ENCODE data around the gene BCORL1.

BCORL1 gene

DNA sequence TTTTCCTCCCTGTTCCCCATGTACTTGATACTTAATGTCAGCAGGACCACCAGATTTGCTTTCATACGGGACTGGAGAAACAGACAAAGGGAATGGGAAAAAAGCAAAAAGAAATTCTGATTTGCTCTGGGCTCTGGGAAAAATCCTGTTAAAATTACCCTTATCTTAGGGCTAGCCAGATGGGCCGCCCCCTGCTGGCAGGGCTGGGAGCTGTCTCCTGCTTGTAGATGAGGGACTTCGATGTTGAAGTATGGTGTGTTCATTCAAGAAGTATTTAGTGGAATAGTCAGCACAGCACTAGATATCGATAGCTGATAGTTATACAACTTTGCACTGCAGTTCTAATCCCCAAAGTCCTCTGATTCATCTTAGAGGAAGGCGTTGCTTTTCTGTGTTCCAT is 45.8 kb downstream of the BCORL1 start:
- 86 to 88% methylated on average over 1 of the region's 5 CpGs for WGBS, 2 experiments (ENCODE audit: insufficient coverage in 2 of 2)
- no peak overlapping the region for H3K27ac ChIP-seq (ENCODE audit: low read depth, low read length, severe bottlenecking)
- no peak overlapping the region for H3K4me3 ChIP-seq (ENCODE audit: extremely low read depth, insufficient read depth, low read length, poor library complexity, severe bottlenecking)
- no peaks in the 10 kb centered on the region for H3K4me1 ChIP-seq (ENCODE audit: control insufficient read depth, insufficient read depth, low read length, poor library complexity, severe bottlenecking)
- H3K36me3 ChIP-seq (ENCODE audit: control insufficient read depth, insufficient read depth, low read length): peaks cover 64% of the 10 kb centered on the region
- no peaks in the 10 kb centered on the region for H3K9me3 ChIP-seq (ENCODE audit: control insufficient read depth, low read length)

DNA sequence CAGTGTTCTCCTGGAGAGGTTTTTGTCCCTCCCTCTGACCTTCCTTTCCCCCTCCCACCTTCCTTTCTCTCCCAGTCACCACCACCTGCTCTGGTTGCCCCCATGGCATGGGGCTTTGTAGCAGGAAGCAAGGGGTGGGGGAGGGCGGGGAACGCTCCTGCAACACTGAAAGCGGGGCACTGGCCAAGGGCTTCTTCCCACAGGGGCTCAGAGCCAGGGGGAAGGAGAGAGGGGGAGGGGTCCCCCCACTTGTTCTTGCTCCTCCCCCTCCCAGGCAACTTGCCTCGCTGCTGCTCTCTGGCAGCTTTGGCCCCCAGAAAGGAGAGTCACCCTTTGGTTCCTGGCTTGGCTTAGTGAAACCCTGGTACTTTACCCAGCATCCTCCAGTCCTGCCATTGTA is 48.4 kb downstream of the BCORL1 start:
- Histone ChIP-seq H3K36me3 (ENCODE audit: control insufficient read depth, insufficient read depth, low read length) (peaks cover 67% of the 10 kb centered on the region), H3K9me3 (ENCODE audit: control insufficient read depth, low read length) (no peaks in the 10 kb centered on the region), H3K4me1 (ENCODE audit: control insufficient read depth, insufficient read depth, low read length, poor library complexity, severe bottlenecking) (no peaks in the 10 kb centered on the region), H3K4me3 (ENCODE audit: extremely low read depth, insufficient read depth, low read length, poor library complexity, severe bottlenecking) (no peak overlapping the region), H3K27ac (ENCODE audit: low read depth, low read length, severe bottlenecking) (no peak overlapping the region)
- WGBS, 2 experiments (ENCODE audit: insufficient coverage in 2 of 2): no CpG with 5 or more reads among the region's 4 CpGs

DNA sequence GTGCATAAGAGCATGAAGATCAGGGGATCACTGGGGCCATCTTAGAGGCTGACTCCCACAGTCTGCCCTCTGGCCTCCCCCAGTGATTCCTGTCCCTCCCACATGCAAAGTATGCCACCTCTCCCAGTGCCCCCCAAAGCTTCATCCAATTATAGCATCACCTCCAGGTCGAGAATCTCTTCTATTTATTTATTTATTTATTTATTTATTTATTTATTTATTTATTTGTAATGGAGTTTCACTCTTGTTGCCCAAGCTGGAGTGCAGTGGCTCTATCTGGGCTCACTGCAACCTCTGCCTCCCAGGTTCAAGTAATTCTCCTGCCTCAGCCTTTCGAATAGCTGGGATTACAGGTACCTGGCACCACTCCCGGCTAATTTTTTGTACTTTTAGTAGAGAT is 50.1 kb downstream of the BCORL1 start:
- H3K36me3 ChIP-seq (ENCODE audit: control insufficient read depth, insufficient read depth, low read length): peaks cover 55% of the 10 kb centered on the region
- no peaks in the 10 kb centered on the region for H3K4me1 ChIP-seq (ENCODE audit: control insufficient read depth, insufficient read depth, low read length, poor library complexity, severe bottlenecking)
- H3K4me3 ChIP-seq (ENCODE audit: extremely low read depth, insufficient read depth, low read length, poor library complexity, severe bottlenecking): no peak overlapping the region
- no peaks in the 10 kb centered on the region for H3K9me3 ChIP-seq (ENCODE audit: control insufficient read depth, low read length)
- 86% methylated on average over 1 of the region's 3 CpGs for WGBS, 2 experiments (ENCODE audit: insufficient coverage in 2 of 2)
- no peak overlapping the region for H3K27ac ChIP-seq (ENCODE audit: low read depth, low read length, severe bottlenecking)

DNA sequence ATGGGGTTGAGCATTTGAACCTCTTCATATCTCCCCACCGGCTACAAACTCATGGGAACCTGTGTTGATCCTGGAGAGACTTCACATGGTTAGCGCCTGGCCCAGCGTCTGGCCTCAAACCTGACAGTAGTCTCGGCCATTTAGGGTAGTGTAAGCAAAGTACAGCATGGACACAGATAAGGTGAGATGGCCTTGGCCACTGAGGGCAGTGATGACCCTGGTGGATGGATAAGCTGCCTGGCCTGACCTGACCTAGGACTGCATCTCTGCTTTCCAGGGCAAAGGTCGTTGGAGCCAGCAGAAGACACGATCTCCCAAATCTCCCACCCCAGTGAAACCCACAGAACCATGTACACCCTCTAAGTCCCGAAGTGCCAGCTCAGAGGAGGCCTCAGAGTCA is 51.7 kb downstream of the BCORL1 start:
- 92 to 95% methylated on average over 4 to 5 of the region's 7 CpGs for WGBS, 2 experiments (ENCODE audit: insufficient coverage in 2 of 2)
- no peaks in the 10 kb centered on the region for H3K9me3 ChIP-seq (ENCODE audit: control insufficient read depth, low read length)
- H3K4me1 ChIP-seq (ENCODE audit: control insufficient read depth, insufficient read depth, low read length, poor library complexity, severe bottlenecking): no peaks in the 10 kb centered on the region
- H3K36me3 ChIP-seq (ENCODE audit: control insufficient read depth, insufficient read depth, low read length): peaks cover 52% of the 10 kb centered on the region
- H3K4me3 ChIP-seq (ENCODE audit: extremely low read depth, insufficient read depth, low read length, poor library complexity, severe bottlenecking): no peak overlapping the region
- H3K27ac ChIP-seq (ENCODE audit: low read depth, low read length, severe bottlenecking): no peak overlapping the region

DNA sequence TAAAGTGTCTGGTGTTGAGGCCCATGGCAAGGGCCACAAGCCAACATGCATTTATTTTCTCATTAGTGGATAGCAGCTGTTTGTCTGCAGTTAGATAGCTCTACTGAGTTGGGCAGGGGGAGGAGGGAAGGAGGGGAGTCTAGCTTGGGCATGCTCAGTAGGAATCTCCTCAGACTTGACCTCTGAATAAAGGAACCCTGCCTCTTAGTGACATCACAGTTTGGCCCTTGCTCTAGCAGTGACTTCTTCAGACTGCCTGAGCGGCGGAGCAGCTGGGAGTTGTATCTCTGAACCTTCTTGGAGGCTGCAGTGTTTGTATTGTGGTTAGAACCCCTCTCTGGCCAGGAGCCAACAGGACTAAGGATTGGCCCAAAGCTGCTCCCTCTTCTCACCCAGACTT is 57.4 kb downstream of the BCORL1 start:
- no peaks in the 10 kb centered on the region for H3K4me1 ChIP-seq (ENCODE audit: control insufficient read depth, insufficient read depth, low read length, poor library complexity, severe bottlenecking)
- no peaks in the 10 kb centered on the region for H3K9me3 ChIP-seq (ENCODE audit: control insufficient read depth, low read length)
- H3K27ac ChIP-seq (ENCODE audit: low read depth, low read length, severe bottlenecking): no peak overlapping the region
- H3K4me3 ChIP-seq (ENCODE audit: extremely low read depth, insufficient read depth, low read length, poor library complexity, severe bottlenecking): no peak overlapping the region
- WGBS, 2 experiments (ENCODE audit: insufficient coverage in 2 of 2): no CpG with 5 or more reads among the region's 2 CpGs
- H3K36me3 ChIP-seq (ENCODE audit: control insufficient read depth, insufficient read depth, low read length): peaks cover 58% of the 10 kb centered on the region

- 67% methylated on average over 1 of the region's 5 CpGs; no CpG with 5 or more reads in 1 of the 2 experiments for WGBS, 2 experiments (ENCODE audit: insufficient coverage in 2 of 2)
- no peaks in the 10 kb centered on the region for H3K4me1 ChIP-seq (ENCODE audit: control insufficient read depth, insufficient read depth, low read length, poor library complexity, severe bottlenecking)
- no peaks in the 10 kb centered on the region for H3K9me3 ChIP-seq (ENCODE audit: control insufficient read depth, low read length)
- H3K27ac ChIP-seq (ENCODE audit: low read depth, low read length, severe bottlenecking): no peak overlapping the region
- peaks cover 75% of the 10 kb centered on the region for H3K36me3 ChIP-seq (ENCODE audit: control insufficient read depth, insufficient read depth, low read length)
- H3K4me3 ChIP-seq (ENCODE audit: extremely low read depth, insufficient read depth, low read length, poor library complexity, severe bottlenecking): no peak overlapping the region
Measured at GRCh38 chrX:130047416-130047815, 65.0 kb downstream of the BCORL1 start.

- H3K9me3 ChIP-seq (ENCODE audit: control insufficient read depth, low read length): no peaks in the 10 kb centered on the region
- no peaks in the 10 kb centered on the region for H3K4me1 ChIP-seq (ENCODE audit: control insufficient read depth, insufficient read depth, low read length, poor library complexity, severe bottlenecking)
- peaks cover 83% of the 10 kb centered on the region for H3K36me3 ChIP-seq (ENCODE audit: control insufficient read depth, insufficient read depth, low read length)
- H3K4me3 ChIP-seq (ENCODE audit: extremely low read depth, insufficient read depth, low read length, poor library complexity, severe bottlenecking): no peak overlapping the region
- no peak overlapping the region for H3K27ac ChIP-seq (ENCODE audit: low read depth, low read length, severe bottlenecking)
- no CpG with 5 or more reads among the region's 4 CpGs for WGBS, 2 experiments (ENCODE audit: insufficient coverage in 2 of 2)
Measured at GRCh38 chrX:130048686-130049222, 66.3 kb downstream of the BCORL1 start.

DNA sequence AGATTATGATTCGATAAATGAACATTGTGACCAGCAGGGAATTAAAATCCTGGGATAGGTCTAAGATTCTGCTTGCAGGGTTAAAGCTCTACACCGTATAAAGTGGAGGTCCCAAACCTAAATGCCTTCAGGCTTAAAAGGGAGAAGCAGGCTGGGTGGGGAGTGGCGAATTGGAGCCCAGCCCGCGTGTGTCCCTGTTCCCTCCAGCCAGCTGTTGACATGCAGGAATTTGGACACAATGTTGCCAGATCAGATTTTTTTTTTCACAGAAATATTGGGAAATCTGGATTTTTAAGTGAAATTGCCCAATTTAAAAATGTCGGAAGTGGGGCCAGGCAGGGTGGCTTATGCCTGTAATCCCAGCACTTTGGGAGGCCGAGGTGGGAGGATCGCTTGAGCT is 67.4 kb downstream of the BCORL1 start:
- H3K9me3 ChIP-seq (ENCODE audit: control insufficient read depth, low read length): no peaks in the 10 kb centered on the region
- no peaks in the 10 kb centered on the region for H3K4me1 ChIP-seq (ENCODE audit: control insufficient read depth, insufficient read depth, low read length, poor library complexity, severe bottlenecking)
- peaks cover 82% of the 10 kb centered on the region for H3K36me3 ChIP-seq (ENCODE audit: control insufficient read depth, insufficient read depth, low read length)
- H3K4me3 ChIP-seq (ENCODE audit: extremely low read depth, insufficient read depth, low read length, poor library complexity, severe bottlenecking): no peak overlapping the region
- H3K27ac ChIP-seq (ENCODE audit: low read depth, low read length, severe bottlenecking): no peak overlapping the region
- WGBS, 2 experiments (ENCODE audit: insufficient coverage in 2 of 2): 100% methylated on average over 4 of the region's 8 CpGs; no CpG with 5 or more reads in 1 of the 2 experiments

GRCh38 chrX:130051176-130051845 is 68.9 kb downstream of the BCORL1 start:
- Histone ChIP-seq H3K36me3 (ENCODE audit: control insufficient read depth, insufficient read depth, low read length) (peaks cover 72% of the 10 kb centered on the region), H3K9me3 (ENCODE audit: control insufficient read depth, low read length) (no peaks in the 10 kb centered on the region), H3K27ac (ENCODE audit: low read depth, low read length, severe bottlenecking) (no peak overlapping the region), H3K4me1 (ENCODE audit: control insufficient read depth, insufficient read depth, low read length, poor library complexity, severe bottlenecking) (peaks cover 7% of the 10 kb centered on the region), H3K4me3 (ENCODE audit: extremely low read depth, insufficient read depth, low read length, poor library complexity, severe bottlenecking) (no peak overlapping the region)
- WGBS, 2 experiments (ENCODE audit: insufficient coverage in 2 of 2): 90% methylated on average over 4 of the region's 12 CpGs; no CpG with 5 or more reads in 1 of the 2 experiments

- 95 to 96% methylated on average over 4 to 7 of the region's 10 CpGs for WGBS, 2 experiments (ENCODE audit: insufficient coverage in 2 of 2)
- Histone ChIP-seq H3K9me3 (ENCODE audit: control insufficient read depth, low read length) (no peaks in the 10 kb centered on the region), H3K27ac (ENCODE audit: low read depth, low read length, severe bottlenecking) (no peak overlapping the region), H3K36me3 (ENCODE audit: control insufficient read depth, insufficient read depth, low read length) (peaks cover 56% of the 10 kb centered on the region), H3K4me3 (ENCODE audit: extremely low read depth, insufficient read depth, low read length, poor library complexity, severe bottlenecking) (no peak overlapping the region), H3K4me1 (ENCODE audit: control insufficient read depth, insufficient read depth, low read length, poor library complexity, severe bottlenecking) (peaks cover 12% of the 10 kb centered on the region)
Measured at GRCh38 chrX:130053236-130053635, 70.8 kb downstream of the BCORL1 start.

- H3K27ac ChIP-seq (ENCODE audit: low read depth, low read length, severe bottlenecking): peak overlapping the region; percentile 72
- peaks cover 38% of the 10 kb centered on the region for H3K36me3 ChIP-seq (ENCODE audit: control insufficient read depth, insufficient read depth, low read length)
- no peaks in the 10 kb centered on the region for H3K9me3 ChIP-seq (ENCODE audit: control insufficient read depth, low read length)
- 48 to 80% methylated on average over 1 to 2 of the region's 11 CpGs for WGBS, 2 experiments (ENCODE audit: insufficient coverage in 2 of 2)
- H3K4me1 ChIP-seq (ENCODE audit: control insufficient read depth, insufficient read depth, low read length, poor library complexity, severe bottlenecking): peaks cover 12% of the 10 kb centered on the region
- no peak overlapping the region for H3K4me3 ChIP-seq (ENCODE audit: extremely low read depth, insufficient read depth, low read length, poor library complexity, severe bottlenecking)
Measured at GRCh38 chrX:130055103-130055502, 72.7 kb downstream of the BCORL1 start.
